CD4-positive, CD25-positive, alpha-beta regulatory T cell (primary cell): Measurements from ENCODE around the gene EHD4. TPM values are rescaled to one million over a fixed set of nuclear protein-coding genes. Genes with fewer than 3 reads are reported as not detected.
A peak's percentile ranks its signal among the peaks of the same experiment; 100 is the strongest.

Experiments used
- ATAC-seq, 2 donors: fragments of 150-1000 bp; cut with Tn5 transposase; one replicate each; pipeline ENCODE4 v1.10.0; 2021; ENCODE audit warnings: low read depth in 2 of 2, moderate number of reproducible peaks in 2 of 2, moderate library complexity in 1 of 2
- DNase-seq, 3 donors: peaks; one replicate each; pipeline versions ENCODE4 v3.0.0 to v3.0.0-alpha.2; 2012 to 2022; ENCODE audit warnings: mixed read lengths in 1 of 3
- H3K27ac ChIP-seq: one replicate; pipeline ENCODE4 v1.7.0; 2013; ENCODE audit warnings: mild to moderate bottlenecking, low read length; ENCODE audit not compliant: insufficient read depth, poor library complexity, severe bottlenecking
- H3K27me3 ChIP-seq: one replicate; pipeline ENCODE4 v1.7.0; 2013; ENCODE audit warnings: low read length; ENCODE audit not compliant: control insufficient read depth, insufficient read depth
- H3K36me3 ChIP-seq: one replicate; pipeline ENCODE4 v1.7.0; 2013; ENCODE audit warnings: mild to moderate bottlenecking, low read length, moderate library complexity; ENCODE audit not compliant: control insufficient read depth, insufficient read depth
- H3K4me1 ChIP-seq: 2 replicates; pipeline ENCODE4 v1.7.0; 2013; ENCODE audit warnings: mild to moderate bottlenecking, low read length; ENCODE audit not compliant: insufficient read depth, control insufficient read depth, poor library complexity, severe bottlenecking
- H3K4me3 ChIP-seq: one replicate; pipeline ENCODE4 v1.7.0; 2013; ENCODE audit warnings: low read depth, mild to moderate bottlenecking, low read length, moderate library complexity
- H3K9me3 ChIP-seq, 2 experiments: 1 replicate in 1 of 2; 2 replicates in 1 of 2; pipeline ENCODE4 v1.7.0; 2013; ENCODE audit warnings: low read length in 2 of 2, mild to moderate bottlenecking in 1 of 2, moderate library complexity in 1 of 2; ENCODE audit not compliant: control insufficient read depth in 2 of 2
- H3K27ac Mint-ChIP-seq, 3 donors: one replicate each; pipeline ENCODE4 v1.8.0; 2020 to 2022; ENCODE audit warnings: mild to moderate bottlenecking in 3 of 3, mixed read lengths in 3 of 3, moderate library complexity in 2 of 3
- H3K27me3 Mint-ChIP-seq: one replicate; pipeline ENCODE4 v1.8.0; 2022; ENCODE audit warnings: mild to moderate bottlenecking, mixed read lengths
- H3K36me3 Mint-ChIP-seq: one replicate; pipeline ENCODE4 v1.8.0; 2020; ENCODE audit warnings: mixed read lengths
- H3K4me1 Mint-ChIP-seq, 4 donors: one replicate each; pipeline ENCODE4 v1.8.0; 2020 to 2022; ENCODE audit warnings: mixed read lengths in 4 of 4, mild to moderate bottlenecking in 1 of 4
- H3K4me3 Mint-ChIP-seq, 4 donors: one replicate each; pipeline ENCODE4 v1.8.0; 2020 to 2022; ENCODE audit warnings: mild to moderate bottlenecking in 4 of 4, mixed read lengths in 4 of 4, moderate library complexity in 3 of 4
- H3K9me3 Mint-ChIP-seq, 7 donors: one replicate each; pipeline ENCODE4 v1.8.0; 2020 to 2022; ENCODE audit warnings: mixed read lengths in 7 of 7, mild to moderate bottlenecking in 3 of 7, moderate library complexity in 2 of 7
- polyA plus RNA-seq, 4 donors: library from polyadenylated mRNA; unstranded; fragments of 300-500 nt; fragmentation: Illumina TruSeq; gene quantifications; one replicate each; pipeline ENCODE4 v1.2.3, GENCODE V29; 2021
- total RNA-seq: library from RNA; stranded (reverse); gene quantifications from one replicate; pipeline ENCODE4 v1.2.3, GENCODE V29; 2022

EHD4 gene
- total and polyA plus RNA-seq, 5 donors from 2014 or later = 9.3 to 57.8 (median 13.8) TPM

DNA sequence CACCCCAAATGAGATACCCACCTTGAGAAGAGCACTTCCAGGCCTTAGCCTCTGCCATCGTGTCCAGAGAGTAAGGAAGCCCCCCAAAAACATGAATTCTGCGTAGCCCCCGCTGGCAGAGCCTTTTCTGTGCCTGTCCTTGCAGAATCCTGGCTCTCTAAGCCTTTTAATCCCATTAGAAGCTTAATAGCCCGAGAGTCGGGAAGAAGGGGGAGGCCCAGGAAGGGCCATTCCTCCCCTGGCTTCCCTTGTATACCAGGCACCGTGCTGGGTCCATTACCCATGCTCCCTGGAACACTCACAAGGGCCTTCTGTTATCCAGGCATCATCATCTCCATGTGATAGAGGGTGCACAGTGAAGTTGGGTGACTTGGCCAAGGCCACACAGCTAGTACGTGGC is 85.6 kb downstream of the EHD4 start:
- Histone ChIP-seq H3K27me3 (no peaks in the 10 kb centered on the region), H3K27ac (no peak overlapping the region), H3K9me3 (no peaks in the 10 kb centered on the region), H3K36me3 (no peaks in the 10 kb centered on the region), H3K4me3 (no peak overlapping the region), H3K4me1 (peaks cover 9% of the 10 kb centered on the region)
- Mint-ChIP-seq H3K27me3 (no peaks in the 10 kb centered on the region), H3K27ac (no peak overlapping the region), H3K4me1 (peaks cover 0 to 22% (median 12%) of the 10 kb centered on the region in 4 donors), H3K4me3 (no peak overlapping the region), H3K9me3 (peaks cover 0 to 2% (median 0%) of the 10 kb centered on the region in 7 donors), H3K36me3 (no peaks in the 10 kb centered on the region)
- no peak for ATAC-seq
- DNase-seq = no peak

DNA sequence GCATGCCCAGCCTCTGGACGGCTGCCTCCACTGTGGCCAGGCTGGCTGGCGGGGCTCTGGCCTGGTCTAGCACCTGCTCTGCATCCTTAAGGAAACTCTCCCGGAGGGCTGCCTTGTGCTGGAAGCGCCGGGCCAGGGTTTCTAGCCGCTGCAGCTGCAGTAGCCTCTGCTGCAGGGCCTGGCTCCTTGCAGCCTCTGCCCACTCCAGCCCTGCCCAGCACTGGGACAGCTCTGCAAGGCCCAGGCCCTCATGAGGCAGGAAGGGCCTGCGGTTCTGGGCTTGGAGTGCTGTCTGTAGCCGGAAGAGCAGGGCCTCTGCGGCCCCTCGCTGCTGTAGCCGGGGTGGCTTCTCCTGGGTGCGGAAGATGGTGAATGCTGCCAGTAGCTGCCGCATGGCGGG is 86.5 kb downstream of the EHD4 start:
- no peak for DNase-seq
- no peak overlapping the region for H3K27ac ChIP-seq
- H3K9me3 ChIP-seq = no peaks in the 10 kb centered on the region
- H3K27ac Mint-ChIP-seq = no peak overlapping the region
- H3K36me3 ChIP-seq = no peaks in the 10 kb centered on the region
- no peak for ATAC-seq
- H3K4me3 Mint-ChIP-seq = no peak overlapping the region
- H3K4me1 Mint-ChIP-seq = peaks cover 0 to 25% (median 15%) of the 10 kb centered on the region in 4 donors
- no peak overlapping the region for H3K4me3 ChIP-seq
- no peaks in the 10 kb centered on the region for H3K36me3 Mint-ChIP-seq
- no peaks in the 10 kb centered on the region for H3K27me3 ChIP-seq
- peaks cover 0 to 2% (median 0%) of the 10 kb centered on the region in 7 donors for H3K9me3 Mint-ChIP-seq
- H3K27me3 Mint-ChIP-seq = peaks cover 9% of the 10 kb centered on the region
- peaks cover 12% of the 10 kb centered on the region for H3K4me1 ChIP-seq

DNA sequence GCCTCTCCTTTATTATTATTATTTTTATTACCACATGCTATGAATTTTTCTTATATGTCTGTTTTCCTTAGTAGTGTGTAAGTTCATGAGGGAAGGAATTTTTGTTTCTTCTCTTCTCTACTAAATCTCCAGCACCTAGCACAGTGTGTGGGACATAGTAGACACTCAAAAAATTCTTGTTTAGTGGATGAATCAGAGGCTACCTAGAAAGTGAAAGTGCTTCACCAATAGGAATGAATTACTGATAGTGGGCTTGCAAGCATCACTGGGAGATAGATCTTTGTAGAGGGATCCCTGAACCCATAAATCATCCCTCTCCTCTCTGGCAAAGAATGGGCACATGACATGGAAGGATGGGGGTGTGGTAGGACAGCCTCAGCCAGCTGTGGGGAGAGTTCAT is 87.0 kb downstream of the EHD4 start:
- Histone ChIP-seq H3K9me3 (no peaks in the 10 kb centered on the region), H3K27ac (no peak overlapping the region), H3K36me3 (no peaks in the 10 kb centered on the region), H3K4me3 (no peak overlapping the region), H3K4me1 (peaks cover 12% of the 10 kb centered on the region), H3K27me3 (no peaks in the 10 kb centered on the region)
- Mint-ChIP-seq H3K27me3 (peaks cover 13% of the 10 kb centered on the region), H3K9me3 (peaks cover 0 to 2% (median 0%) of the 10 kb centered on the region in 7 donors), H3K4me1 (peaks cover 0 to 25% (median 16%) of the 10 kb centered on the region in 4 donors), H3K27ac (no peak overlapping the region), H3K4me3 (no peak overlapping the region), H3K36me3 (no peaks in the 10 kb centered on the region)
- ATAC-seq (no peak), DNase-seq (no peak)

DNA sequence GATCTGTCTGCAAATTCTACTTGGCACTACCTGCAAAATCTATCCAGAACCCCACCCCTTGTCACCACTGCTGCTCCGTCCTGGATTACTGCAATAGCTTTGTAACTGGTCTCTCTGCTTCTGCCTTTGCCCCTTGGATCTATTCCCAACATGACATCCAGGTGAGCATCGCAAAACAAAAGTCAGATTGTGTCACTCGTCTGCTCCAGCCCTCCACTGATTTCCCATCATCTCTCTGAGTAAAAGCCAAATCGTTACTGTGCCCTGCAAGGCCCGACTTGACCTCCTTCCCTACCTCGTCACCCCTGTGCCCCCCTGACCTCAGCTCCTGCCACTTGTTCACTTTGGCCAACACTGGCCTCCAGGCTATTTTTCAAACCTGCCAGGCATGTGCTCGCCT is 87.9 kb downstream of the EHD4 start:
- DNase-seq (no peak), ATAC-seq (no peak)
- H3K4me3 ChIP-seq = no peak overlapping the region
- peak overlapping the region in 2 of 3 donors; percentile 27 to 60 for H3K27ac Mint-ChIP-seq
- H3K27ac ChIP-seq = no peak overlapping the region
- H3K4me3 Mint-ChIP-seq = peak overlapping the region in 1 of 4 donors; percentile 48
- H3K27me3 Mint-ChIP-seq = peaks cover 13% of the 10 kb centered on the region
- H3K4me1 ChIP-seq = peaks cover 12% of the 10 kb centered on the region
- H3K9me3 ChIP-seq = no peaks in the 10 kb centered on the region
- H3K27me3 ChIP-seq = no peaks in the 10 kb centered on the region
- no peaks in the 10 kb centered on the region for H3K36me3 ChIP-seq
- peaks cover 0 to 2% (median 0%) of the 10 kb centered on the region in 7 donors for H3K9me3 Mint-ChIP-seq
- peaks cover 0 to 25% (median 16%) of the 10 kb centered on the region in 4 donors for H3K4me1 Mint-ChIP-seq
- H3K36me3 Mint-ChIP-seq = no peaks in the 10 kb centered on the region

DNA sequence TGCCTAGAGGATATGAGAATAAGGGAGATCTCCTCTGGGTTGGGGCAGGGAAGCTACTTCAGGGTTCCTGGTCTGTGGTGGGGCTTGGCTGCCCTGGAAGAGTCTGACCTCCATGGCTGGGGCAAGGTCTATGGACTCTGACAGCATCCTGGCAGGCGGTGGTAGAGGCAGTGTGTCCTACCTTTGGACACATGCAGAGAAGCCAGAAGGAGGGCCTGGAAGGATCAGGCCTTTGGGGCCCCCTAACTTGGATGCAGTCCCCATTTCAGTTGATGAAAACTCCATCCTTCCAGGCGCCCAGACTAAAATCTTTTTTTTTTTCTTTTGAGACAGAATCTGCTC is 88.9 kb downstream of the EHD4 start:
- peak overlapping the region in 1 of 3 donors; percentile 53 for H3K27ac Mint-ChIP-seq
- H3K36me3 Mint-ChIP-seq = no peaks in the 10 kb centered on the region
- no peak overlapping the region for H3K4me3 Mint-ChIP-seq

DNA sequence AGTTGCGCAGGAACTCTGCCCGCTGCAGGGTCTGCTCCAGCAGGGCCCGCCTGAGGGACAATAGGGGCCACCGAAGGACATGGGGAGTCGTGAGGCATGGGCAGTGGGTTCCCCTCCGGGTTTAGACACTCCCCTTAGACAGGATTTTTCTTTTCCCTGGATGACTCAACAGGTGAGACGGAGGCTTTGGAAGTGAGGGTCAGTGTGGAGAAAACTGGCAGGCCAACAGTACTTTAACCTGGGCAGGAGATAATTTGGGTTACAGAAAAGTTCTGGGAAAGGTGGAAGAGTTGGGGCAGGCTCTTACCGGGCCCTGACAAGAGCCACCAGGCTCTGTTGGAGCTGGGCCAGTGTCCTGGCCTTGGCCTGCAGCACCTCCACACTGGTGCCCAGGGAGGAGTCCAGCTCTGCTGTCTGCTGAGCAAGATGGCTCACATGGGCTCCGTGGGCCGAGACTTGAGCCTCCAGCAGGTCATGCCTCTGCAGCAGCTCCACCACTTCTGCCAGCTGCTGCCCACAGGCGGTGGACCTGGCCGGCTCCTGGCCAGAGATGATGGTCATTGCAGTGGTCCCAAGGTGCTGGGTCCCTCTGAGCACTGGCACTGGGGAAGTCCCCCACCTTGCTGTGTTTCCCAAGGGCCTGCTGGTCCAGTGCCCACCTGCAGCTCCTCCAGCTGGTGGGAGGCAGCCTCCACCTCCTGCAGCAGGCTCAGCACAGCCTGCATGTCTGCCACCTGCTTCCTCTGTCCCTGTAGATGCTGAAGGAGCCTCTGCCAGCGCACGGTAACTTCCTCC is 89.5 kb downstream of the EHD4 start:
- peaks cover 13% of the 10 kb centered on the region for H3K27me3 Mint-ChIP-seq
- H3K9me3 ChIP-seq = no peaks in the 10 kb centered on the region
- peaks cover 0 to 2% (median 0%) of the 10 kb centered on the region in 7 donors for H3K9me3 Mint-ChIP-seq
- DNase-seq (no peak), ATAC-seq (no peak)
- H3K36me3 Mint-ChIP-seq = no peaks in the 10 kb centered on the region
- no peak overlapping the region for H3K27ac ChIP-seq
- no peak overlapping the region for H3K4me3 ChIP-seq
- H3K27me3 ChIP-seq = no peaks in the 10 kb centered on the region
- H3K36me3 ChIP-seq = no peaks in the 10 kb centered on the region
- H3K4me1 Mint-ChIP-seq = peaks cover 0 to 15% (median 7%) of the 10 kb centered on the region in 4 donors
- peak overlapping the region in 1 of 3 donors; percentile 53 for H3K27ac Mint-ChIP-seq
- peaks cover 6% of the 10 kb centered on the region for H3K4me1 ChIP-seq
- no peak overlapping the region for H3K4me3 Mint-ChIP-seq

More for the DNA sequence above, 88.9 kb downstream of the EHD4 start:
- H3K4me1 Mint-ChIP-seq = peaks cover 0 to 17% (median 9%) of the 10 kb centered on the region in 4 donors
- DNase-seq (no peak), ATAC-seq (no peak)
- no peak overlapping the region for H3K27ac ChIP-seq
- no peaks in the 10 kb centered on the region for H3K36me3 ChIP-seq
- H3K4me3 ChIP-seq = no peak overlapping the region
- H3K9me3 Mint-ChIP-seq = peaks cover 0 to 2% (median 0%) of the 10 kb centered on the region in 7 donors
- peaks cover 12% of the 10 kb centered on the region for H3K4me1 ChIP-seq
- H3K27me3 ChIP-seq = no peaks in the 10 kb centered on the region
- H3K9me3 ChIP-seq = no peaks in the 10 kb centered on the region
- peaks cover 13% of the 10 kb centered on the region for H3K27me3 Mint-ChIP-seq

DNA sequence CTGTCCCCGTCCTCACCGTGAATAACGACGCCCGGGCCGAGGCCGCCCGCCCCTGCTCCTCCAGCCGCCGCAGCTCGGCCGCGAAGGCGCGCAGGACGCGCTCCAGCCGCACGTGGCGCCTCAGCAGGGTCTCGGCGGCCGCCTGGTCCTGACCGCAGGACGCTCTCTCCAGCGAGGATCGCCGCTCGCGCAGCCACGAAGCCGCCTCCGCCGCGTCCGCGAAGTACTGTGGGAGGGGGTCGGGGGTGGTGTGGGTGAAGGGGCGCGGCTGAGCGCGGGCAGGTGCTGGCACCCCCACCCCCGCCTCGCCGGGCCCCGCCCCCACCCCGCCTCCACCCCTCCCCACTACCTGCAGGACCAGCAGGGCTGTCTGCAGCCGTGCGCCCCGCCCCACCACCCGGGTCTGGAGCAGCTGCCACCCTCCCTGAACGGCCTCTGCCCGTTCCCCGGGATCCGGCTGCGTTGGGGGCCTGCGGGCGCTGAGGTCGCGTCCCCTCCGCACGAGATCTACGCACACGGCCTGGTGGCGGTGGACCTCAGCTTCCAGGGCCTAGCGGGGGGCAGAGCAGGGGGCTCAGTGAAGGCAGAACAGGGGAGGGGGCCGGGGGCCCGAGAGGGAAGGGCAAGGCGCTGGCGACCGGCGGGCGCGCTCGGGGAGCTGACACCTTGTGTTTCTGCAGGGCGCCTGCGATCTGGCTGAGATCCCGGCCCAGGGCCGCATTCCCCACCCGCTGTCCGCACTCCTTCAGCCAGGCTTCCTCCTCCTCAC is 90.3 kb downstream of the EHD4 start:
- peaks cover 0 to 10% (median 6%) of the 10 kb centered on the region in 4 donors for H3K4me1 Mint-ChIP-seq
- no peaks in the 10 kb centered on the region for H3K9me3 ChIP-seq
- H3K27ac Mint-ChIP-seq = no peak overlapping the region
- H3K4me3 ChIP-seq = no peak overlapping the region
- H3K27me3 ChIP-seq = no peaks in the 10 kb centered on the region
- H3K4me1 ChIP-seq = peaks cover 4% of the 10 kb centered on the region
- DNase-seq (no peak), ATAC-seq (no peak)
- no peak overlapping the region for H3K27ac ChIP-seq
- peaks cover 13% of the 10 kb centered on the region for H3K27me3 Mint-ChIP-seq
- H3K4me3 Mint-ChIP-seq = no peak overlapping the region
- no peaks in the 10 kb centered on the region for H3K36me3 ChIP-seq
- no peaks in the 10 kb centered on the region for H3K9me3 Mint-ChIP-seq
- H3K36me3 Mint-ChIP-seq = no peaks in the 10 kb centered on the region
